HG02610 (cell line): ENCODE data around the gene KIAA1217.

Experiments used
- ATAC-seq: cut with Tn5 transposase; IDR thresholded peaks from one replicate; pipeline ENCODE4 v1.9.1; 2021; ENCODE audit warnings: mild to moderate bottlenecking, moderate library complexity; ENCODE audit not compliant: unreplicated experiment

The KIAA1217 gene

DNA sequence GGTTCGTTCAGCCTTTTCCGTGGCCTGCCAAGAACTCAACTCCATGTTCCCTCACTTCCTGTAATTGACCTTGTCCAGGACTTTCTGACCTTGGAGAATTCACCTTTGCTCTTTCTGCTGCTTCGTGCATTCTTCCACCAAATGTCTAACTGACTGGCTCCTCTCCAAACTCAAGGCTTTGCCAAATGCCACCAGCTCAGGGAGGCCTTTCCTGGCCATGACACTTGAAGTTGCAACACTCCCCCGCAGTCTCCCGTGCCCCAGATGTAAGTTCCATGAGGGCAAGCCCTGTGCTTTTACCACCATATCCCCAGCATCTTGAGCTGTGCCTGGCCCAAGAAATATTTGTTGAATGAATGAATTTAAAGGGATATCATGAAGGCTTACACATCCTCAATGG is 276.4 kb downstream of the KIAA1217 start:
- no peak for ATAC-seq

DNA sequence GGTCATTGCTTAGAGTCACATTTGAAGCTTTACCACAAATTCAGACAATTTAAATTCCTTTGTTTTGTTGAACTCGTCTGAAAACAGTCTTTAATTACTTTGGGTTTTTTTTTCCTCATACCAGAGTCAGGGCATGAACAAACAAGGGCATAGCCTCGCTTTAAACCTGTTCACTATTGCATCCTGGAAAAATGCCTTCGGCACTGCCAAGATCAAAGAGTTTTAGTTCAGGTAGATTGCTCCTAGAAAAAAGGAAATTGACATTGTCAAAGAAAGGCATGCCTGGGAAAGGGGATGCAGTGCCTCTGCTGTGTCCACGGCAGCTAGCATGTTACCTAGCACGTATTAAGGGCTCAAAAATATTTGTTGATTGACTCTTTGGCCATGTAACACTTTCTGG is 279.7 kb downstream of the KIAA1217 start:
- ATAC-seq: no peak

DNA sequence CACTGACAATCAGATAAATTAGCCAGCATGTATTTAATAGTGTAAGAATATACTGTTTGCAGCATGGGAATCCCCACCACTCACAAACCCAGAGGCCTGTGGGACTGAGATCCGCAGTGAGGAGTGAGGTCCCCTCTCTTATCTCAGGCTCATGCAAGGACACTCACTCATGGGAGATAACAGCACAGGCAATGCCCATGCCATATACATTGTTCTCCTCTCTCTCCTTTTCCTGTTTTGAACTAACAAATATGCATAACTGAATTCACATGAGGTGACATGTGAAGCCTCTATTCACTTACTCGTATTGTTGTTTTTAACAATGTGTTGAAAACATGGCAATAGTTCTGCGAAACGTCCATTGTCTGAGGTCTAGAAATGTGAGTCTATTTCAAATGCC is 284.2 kb downstream of the KIAA1217 start:
- no peak for ATAC-seq

DNA sequence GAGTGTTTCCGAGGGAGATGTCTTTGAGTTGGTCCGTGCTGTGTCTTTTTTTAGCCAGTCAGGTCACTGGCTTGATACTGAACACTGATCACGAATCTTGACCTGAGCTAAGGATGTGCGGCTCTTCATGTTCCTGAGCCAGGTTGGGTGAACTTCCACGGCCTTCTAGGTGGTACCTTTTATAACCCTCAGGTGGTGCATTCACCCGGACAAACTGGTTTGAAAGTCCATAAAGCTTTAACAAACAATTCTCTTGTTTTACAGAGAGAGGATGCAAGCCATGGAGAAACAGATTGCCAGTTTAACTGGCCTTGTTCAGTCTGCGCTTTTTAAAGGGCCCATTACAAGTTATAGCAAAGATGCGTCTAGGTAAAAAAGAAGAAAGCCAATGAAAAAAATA is 285.3 kb downstream of the KIAA1217 start:
- ATAC-seq: no peak

DNA sequence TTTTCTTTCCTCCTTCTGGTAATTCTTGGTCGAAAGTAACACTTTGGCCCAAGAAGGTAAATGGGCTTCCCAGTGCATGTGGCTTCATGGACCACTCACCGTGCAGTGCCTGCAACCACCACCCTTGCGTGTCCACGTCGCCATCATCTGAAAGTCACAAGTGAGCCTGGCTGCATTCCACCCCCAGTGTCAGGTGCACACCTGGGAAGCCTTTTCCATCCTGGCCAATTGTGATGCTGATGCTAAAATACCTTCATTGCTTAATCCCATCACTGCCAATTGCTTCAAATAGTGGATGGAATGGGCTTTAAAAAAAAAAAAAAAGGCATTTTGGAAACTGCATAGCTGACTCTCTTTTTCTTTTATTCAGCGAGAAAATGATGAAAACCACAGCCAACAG is 285.8 kb downstream of the KIAA1217 start:
- ATAC-seq: no peak

DNA sequence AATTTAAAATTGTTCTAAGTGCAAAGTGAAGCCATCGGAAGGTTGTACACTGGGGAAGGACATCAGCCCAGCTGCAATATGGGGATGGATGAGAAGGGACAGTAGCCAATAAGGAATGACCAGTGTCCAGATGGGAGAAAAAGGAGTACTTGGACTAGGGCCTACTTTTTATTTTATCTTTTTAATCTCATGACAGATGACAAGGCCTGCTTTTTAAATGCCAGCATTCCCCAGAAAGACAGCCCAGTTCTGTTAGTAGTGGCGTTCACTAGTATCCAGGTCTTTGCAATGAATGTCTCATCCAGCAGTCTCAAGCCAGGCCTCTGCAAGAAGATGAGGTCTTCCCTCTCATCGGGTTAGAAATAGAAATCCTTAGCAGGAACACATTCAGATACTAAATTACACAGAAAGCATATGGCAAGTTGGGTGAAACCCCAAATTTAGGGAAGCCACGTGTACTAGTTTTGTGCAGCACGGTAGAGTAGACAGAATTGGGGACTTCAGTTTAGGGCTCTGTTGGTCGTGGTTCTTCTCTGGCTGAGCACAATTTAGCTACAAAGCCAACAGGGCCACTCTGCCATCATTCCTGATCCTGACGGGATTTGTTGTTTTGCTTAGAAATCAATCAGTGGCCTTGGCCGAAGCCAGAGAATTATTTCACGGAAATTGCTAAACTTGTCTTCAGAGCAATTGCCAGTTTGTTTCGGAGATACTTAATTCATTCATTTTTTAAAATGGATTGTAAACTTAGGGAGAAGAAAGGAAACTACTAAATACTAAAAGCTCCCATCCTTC is 286.9 kb downstream of the KIAA1217 start:
- ATAC-seq: no peak

DNA sequence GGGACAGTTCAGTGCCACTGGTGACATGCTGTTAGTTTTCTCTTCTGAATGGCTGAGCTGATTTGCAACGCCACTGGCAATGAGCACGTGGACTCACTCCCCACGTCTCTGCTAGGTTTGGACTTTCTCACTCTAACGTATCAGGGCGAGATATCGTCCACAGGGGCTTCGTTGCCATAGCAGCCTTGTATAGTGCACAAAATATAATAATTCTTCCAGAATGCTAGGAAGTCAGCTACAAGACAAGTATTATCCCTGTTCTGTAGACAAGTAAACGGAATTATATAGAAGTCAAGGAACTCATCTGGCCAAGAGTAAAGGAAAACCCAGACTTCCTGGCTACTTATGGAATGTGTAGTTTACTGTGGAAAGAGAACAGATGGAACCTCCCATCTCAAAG is 288.0 kb downstream of the KIAA1217 start:
- no peak for ATAC-seq

DNA sequence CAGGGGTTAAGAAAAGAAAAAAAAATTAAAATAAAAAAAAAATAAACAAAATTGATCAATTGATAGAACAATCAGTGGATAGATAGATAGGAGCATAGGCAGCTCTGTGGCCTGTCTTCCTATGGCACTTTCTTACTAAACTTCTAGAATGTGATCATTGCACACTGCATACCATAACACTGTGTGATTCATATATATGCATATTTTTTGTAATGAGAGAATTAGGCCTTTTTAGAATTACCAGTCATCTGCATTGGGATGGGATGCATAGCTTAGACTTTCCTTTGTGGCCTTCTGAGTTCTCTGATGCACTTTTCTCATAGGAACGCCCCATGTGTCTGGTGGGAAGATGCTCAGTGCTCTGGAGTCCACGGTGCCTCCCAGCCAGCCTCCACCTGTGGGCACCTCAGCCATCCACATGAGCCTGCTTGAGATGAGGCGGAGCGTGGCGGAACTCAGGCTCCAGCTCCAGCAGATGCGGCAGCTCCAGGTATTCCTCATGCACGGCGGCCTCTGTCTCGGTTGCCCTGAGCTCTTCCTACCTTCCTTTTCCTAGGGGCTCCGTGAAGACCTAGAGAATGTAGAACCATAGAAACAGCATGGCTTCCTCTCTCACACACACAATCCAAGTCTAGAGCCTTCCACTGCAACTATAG is 292.2 kb downstream of the KIAA1217 start:
- ATAC-seq: no peak

DNA sequence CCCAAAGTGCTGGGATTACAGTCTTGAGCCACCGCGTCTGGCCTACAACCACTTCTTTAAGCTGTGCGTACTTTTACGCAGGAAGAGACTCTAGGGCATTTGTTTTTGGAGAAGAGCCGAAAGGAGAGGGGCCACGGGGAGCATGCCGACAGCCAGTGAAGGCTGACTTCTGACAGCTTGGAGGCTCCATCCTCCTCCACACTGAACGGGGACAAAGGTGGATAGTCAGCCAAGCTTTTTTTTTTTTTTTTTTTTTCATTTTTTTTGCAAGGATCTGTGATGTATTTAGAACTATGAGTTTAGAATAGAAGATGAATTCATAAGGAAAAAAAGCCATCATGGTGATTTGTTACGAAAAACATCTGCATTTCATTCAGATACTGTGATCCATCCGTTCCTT is 293.1 kb downstream of the KIAA1217 start:
- no peak for ATAC-seq

DNA sequence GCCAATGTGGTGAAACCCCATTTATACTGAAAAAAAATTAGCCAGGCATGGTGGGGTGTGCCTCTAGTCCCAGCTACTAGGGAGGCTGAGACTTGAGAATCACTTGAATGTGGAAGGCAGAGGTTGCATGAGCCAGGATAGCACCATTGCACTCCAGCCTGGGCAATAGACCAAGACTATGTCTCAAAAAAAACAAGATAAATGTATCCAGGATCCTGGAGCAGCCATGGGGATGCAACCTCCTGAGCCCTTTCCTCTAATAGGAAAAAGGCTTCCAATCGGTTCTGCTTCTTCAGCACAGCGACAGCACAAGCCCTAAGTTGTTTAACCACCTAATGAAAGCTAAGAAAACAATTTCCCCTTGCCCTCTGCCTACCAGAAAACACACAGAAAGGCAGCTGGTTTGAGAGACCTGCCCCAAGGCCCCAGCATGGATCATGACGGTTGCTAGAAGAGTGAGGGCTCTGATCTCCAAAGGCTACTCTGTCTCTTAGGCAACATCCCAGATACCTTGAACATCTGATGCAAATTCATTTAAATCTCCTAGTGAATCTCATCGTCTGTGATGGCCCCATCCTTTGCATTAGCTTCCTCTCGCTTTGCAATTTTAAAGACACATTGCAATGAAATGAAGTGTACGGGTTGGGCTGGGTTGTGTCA is 294.0 kb downstream of the KIAA1217 start:
- ATAC-seq: no peak

DNA sequence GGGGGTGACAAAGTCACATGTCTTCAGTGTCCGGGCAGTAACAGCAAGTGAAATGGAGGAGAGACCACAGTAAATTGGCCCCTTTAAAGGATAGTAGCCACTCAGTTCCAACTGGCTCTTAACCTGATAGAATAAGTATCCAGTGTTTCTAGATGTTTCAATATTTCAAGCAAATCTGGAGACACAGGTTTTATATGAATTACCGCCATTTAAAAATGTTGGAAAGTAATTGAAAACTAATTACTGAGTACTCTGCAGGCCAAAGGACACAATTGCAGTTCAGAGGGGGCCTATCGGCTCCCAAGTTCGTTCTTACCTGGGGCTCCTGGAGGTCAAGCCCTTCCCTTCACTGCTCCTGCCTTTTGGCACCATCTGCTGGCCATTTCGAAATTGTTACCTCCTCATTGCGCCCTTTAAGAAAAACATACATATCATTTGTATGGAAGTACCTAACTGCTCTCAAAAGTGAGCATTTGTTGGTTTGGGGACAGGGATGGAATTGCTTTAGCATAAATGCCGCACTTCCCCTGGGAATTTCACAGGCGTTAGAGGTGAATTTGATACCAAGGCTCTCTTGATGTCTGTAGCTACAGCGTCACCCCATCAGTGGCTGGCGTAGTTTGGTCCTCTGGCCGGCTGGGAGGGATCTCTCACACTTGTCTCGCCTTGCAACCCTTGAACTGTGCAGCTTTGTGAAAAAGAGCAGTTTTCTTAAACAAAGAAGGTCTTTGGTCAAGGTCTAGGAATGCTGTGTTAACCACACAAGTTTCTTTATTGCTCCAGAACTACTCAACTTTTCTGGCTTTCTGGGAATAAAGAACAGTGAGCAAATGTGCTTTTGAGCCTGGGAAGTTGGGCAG is 294.8 kb downstream of the KIAA1217 start:
- peak; percentile 57 for ATAC-seq

DNA sequence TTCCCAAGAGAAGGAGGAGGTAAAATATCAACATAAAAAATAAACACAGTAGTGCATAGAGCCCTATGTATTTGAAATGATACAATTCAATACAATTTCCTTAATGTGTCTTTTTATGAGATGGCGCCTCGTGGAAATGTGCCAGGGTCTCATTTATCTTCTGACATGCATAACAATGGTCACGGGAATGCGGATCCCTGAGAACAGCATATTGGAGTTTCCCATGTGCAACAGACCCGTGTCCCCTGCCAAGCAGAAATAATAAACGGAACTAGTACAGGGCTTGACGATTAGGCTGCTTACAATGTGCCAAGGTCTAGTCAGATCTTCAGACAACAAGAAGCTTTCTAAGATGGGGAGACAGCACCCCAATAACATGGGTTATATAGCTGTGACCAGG is 296.8 kb downstream of the KIAA1217 start:
- ATAC-seq: no peak

DNA sequence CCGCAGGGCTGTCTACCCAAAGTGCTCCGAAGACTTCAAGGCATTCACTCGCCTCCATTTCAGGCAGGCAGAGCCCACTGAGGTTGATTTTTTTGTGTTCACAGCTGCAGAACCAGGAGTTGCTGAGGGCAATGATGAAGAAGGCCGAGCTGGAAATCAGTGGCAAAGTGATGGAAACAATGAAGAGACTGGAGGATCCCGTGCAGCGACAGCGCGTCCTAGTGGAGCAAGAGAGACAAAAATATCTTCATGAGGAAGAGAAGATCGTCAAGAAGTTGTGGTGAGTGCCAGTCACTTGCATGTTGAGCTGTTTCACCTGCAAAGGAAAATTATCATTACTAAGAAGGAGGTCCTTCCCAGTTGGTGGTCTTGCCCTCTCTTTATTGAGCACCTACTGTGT is 304.2 kb downstream of the KIAA1217 start:
- ATAC-seq: no peak

DNA sequence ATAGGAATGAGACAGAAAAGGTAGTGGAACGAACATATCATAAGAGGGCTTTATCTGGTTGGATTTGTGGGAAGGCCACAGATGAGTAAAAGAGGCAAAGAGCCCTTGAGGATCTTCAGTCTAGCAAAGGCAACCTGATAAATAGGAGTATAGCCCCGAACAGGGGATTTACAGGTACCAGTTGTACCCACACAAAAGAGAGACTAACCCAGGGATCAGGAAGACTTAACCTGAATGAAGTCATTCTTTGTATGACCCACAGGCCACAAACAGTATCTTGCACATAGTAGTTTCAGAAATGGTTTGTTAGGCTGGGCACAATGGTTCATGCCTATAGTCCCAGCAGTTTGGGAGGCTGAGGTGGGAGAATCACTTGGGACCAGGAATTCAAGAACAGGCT is 306.5 kb downstream of the KIAA1217 start:
- no peak for ATAC-seq

DNA sequence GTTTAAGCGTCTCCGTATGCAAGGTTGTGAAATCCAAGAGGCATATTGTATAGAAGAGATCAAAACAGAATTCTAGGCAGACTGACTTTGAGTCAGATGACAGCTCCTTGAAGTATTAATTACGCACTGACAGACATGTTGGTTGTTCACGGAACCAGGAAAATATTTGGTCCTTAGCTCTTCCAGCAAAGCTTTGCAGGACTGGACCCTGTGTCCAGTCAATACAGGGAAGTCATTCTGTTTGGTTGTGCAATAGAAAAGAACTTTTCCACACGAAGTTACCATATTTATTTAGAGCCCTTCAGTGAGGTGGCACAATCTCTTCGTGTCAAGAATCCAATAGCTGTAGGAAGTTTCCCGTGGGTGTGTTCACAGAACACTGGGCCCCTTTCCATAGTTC is 309.5 kb downstream of the KIAA1217 start:
- ATAC-seq: no peak

DNA sequence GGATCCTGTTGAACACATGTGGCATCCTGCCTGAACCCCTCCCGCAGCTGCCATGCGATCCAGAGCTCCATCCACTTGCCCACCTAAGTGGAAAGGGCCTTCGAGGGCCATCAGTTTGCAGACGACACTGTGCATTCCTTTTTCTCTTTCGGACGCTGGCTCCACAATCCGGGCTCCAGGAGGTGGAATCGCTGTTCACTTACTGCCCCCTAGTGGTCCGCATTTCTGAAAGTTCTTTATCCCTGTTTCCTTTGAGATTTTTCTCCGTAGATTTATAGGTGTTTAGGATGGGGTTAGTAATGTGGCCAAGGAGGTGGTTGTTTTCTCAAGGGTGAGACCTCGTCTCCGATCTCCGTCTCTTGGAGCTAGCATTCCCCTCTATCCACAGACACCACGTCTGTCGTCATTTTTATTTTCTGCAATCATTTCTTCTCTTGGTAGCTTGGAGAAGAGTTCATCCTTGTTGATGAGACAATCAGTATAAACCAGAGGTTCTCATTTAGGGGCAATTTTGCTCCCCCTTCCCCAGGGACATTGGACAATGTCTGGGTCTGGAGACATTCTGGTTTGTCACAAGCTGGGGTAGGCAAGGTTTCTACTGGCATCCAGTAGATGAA is 310.2 kb downstream of the KIAA1217 start:
- ATAC-seq: no peak

DNA sequence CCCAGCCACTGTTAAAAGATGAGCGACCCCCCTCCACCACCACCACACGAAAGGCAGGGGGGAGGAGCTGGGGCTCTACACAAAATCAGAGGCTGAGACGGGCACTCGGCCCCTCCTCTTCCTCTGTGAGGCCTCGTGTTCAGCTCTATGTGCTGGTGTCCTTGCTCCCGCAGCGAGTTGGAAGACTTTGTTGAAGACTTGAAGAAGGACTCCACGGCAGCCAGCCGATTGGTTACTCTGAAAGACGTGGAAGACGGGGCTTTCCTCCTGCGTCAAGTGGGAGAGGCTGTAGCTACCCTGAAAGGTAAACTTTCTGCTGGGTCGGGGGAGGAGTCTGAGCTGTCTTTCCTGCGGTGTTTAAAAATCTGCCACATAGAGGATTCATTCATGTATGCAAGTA is 311.0 kb downstream of the KIAA1217 start:
- ATAC-seq: peak; percentile 53

DNA sequence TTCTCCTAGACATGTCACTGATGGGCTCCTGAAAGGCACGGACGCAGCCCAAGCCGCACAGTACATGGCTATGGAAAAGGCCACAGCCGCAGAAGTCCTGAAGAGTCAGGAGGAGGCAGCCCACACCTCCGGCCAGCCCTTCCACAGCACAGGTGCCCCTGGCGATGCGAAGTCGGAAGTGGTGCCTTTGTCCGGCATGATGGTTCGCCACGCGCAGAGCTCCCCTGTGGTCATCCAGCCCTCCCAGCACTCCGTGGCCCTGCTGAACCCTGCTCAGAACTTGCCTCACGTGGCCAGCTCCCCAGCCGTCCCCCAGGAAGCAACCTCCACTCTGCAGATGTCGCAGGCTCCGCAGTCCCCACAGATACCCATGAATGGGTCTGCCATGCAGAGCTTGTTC is 315.4 kb downstream of the KIAA1217 start:
- no peak for ATAC-seq

DNA sequence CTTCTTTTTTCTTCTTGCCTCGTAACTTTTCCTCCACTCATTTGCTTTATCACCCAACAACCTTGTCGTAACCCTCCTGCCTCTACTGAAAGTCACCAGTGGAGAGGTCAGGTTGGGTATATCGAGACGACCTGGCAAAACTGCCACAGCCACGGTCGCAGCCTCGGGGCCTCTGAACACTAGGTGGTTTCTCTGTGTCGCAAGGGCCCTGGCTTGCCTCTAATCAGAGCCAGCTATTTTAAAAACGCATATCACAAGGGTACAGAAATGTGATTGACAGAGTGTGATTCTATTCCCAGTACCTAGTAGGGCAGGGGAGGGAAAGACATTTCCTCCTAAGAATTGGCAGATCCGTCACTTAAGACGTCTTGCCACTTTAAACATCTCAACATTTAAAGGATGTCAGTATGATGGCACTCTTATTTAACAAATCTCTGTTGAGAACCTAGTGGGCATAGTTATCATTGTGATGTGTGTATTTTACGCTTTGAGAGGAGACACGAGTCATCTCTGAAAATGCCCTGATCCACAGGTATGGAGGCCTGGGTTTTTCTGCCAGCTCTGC is 317.2 kb downstream of the KIAA1217 start:
- no peak for ATAC-seq

DNA sequence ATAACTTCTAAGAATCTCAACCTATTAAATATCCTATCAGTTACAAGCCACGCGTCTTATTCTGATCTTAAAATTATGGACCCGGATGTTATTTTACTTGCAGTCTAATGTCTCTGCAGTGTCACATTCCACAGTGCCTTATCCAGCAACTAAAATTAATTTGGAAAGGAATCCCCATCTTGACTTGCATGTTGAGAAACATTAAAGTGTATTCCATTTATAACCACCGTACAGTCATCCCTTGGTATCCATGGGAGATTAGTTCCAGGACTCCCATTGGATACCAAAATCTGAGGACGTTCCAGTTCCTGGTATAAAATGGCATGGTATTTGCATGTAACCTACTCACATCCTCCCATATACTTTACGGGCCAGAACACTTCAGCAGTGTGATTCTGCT is 320.0 kb downstream of the KIAA1217 start:
- no peak for ATAC-seq
